ENCODE data around the gene GRID1. TPM values are rescaled to one million over a fixed set of nuclear protein-coding genes. Genes with fewer than 3 reads are reported as not detected.

Gene GRID1
- total and polyA plus RNA-seq, 9 of the 15 experiments (the other 6 are each of a cell fraction or from before 2014, with no cell fraction given) = 0.01 to 7.2 (median 1.2) TPM

DNA sequence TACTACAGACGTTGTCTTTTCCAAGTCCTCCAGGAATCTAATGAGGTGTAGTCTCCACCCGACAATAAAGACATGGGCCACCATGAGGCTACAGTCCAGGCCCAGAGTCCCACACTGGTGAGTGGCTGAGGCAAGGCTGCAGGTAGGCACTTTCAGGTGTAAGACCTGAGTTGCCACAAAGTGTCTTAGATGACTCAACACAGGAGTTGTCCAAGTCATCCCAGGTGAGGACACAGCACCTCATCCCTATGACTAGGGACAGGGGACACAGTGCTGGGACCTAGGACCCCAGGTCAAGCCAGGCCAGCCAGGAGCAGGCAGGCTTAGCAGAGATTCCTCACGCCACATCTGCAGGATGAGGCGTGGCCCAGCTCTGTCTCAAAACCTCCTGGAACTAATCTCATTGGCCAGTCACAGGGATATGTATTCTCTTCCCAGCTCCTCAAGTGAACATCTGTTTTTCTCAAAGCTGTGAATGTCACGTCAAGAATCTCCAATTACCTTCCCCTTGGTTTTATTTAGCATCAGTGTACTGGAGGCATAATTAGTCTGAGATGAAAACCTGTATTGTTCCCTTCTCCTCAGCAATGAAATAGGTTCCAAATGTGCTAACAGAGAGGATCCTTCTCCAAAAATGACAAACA, 254.6 kb downstream of the GRID1 start (continued):
- no peak for TF ChIP-seq CEBPG (CRISPR knock-in tag; IDR thresholded peaks at IDR 0.05)
- no peak for TF ChIP-seq CEBPG (tag; conservative IDR thresholded peaks at IDR 0.05 in 1 of 2, IDR thresholded peaks at IDR 0.05 in 1 of 2)
- TF ChIP-seq BDP1 (IDR thresholded peaks at IDR 0.05; ENCODE audit: insufficient read depth, insufficient read length) = no peak
- TF ChIP-seq IFI16 (CRISPR knock-in tag; IDR thresholded peaks at IDR 0.05) = no peak
- no peak for TF ChIP-seq SMAD1 (IDR thresholded peaks at IDR 0.05; ENCODE audit: low read depth, low read length, partially characterized antibody)
- TF ChIP-seq ESRRB (CRISPR knock-in tag; IDR thresholded peaks at IDR 0.05; ENCODE audit: borderline replicate concordance) = no peak
- no peak for TF ChIP-seq MECOM (CRISPR knock-in tag; IDR thresholded peaks at IDR 0.05)
- no peak for TF ChIP-seq ETS2 (tag; IDR thresholded peaks at IDR 0.05; ENCODE audit: borderline replicate concordance, poor library complexity, severe bottlenecking)
- no peak for TF ChIP-seq CBX8 (IDR thresholded peaks at IDR 0.05; ENCODE audit: borderline replicate concordance, extremely low read depth, low read depth, low read length, poor library complexity, severe bottlenecking)
- no peak for TF ChIP-seq ZKSCAN8 (CRISPR knock-in tag; IDR thresholded peaks at IDR 0.05)

DNA sequence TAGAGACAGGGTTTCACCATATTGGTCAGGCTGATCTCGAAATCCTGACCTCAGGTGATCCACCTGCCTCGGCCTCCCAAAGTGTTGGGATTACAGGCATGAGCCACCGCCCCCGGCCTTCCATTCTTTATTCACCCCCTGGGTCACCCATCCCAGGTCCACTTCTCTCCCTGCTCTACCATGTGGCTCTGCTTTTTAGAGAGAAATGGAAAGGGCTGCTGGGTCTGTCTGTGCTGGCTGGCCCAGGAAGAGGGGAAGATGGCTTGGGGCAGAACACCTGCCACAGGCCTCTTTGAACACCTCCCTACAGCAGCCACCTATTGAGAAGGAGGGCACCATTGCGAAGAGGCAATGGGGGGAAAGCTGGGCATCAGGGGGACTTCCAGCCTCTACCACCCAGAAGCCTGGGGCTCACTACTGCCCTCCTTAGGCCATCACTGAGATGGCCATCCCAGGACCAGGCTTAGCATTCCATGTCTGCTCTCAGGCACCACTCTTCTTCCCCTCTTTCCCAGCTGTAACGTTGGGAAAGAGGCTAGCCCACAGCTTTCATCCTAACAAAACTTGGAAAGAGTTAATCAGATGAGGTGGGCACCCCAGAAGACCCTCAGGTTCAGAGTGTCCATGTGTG, 256.3 kb downstream of the GRID1 start:
- intact Hi-C loops (cut with micrococcal nuclease) = no loop called here
- Histone ChIP-seq H3K4me2 (ENCODE audit: insufficient read depth, low read length) (no peak overlapping the region), H3K4me3 (no peak overlapping the region), H3K27me3 (ENCODE audit: control insufficient read depth in 2 of 2, insufficient read depth in 2 of 2, low read length in 2 of 2) (no peaks in the 10 kb centered on the region; a peak in 1 of 5 replicates), H3K36me3 (ENCODE audit: control insufficient read depth, insufficient read depth, low read length) (no peaks in the 10 kb centered on the region), H3K4me1 (replicated peaks in 1 of 2; ENCODE audit: control insufficient read depth in 2 of 2, insufficient read depth in 2 of 2, low read length in 2 of 2) (no peaks in the 10 kb centered on the region), H3K79me2 (ENCODE audit: control insufficient read depth, insufficient read depth, low read length) (no peaks in the 10 kb centered on the region), H4K20me1 (replicated peaks; ENCODE audit: control insufficient read depth, insufficient read depth, low read length) (no peaks in the 10 kb centered on the region), H3K9ac (ENCODE audit: insufficient read depth in 1 of 2, low read depth in 2 of 2, low read length in 2 of 2) (no peak overlapping the region), H2AFZ (ENCODE audit: low read depth, low read length) (no peak overlapping the region), H3K27ac (ENCODE audit: extremely low read depth, low read depth, low read length) (no peak overlapping the region), H3K9me1 (ENCODE audit: control insufficient read depth, insufficient read depth, low read length) (no peaks in the 10 kb centered on the region), H3K9me3 (replicated peaks; ENCODE audit: control insufficient read depth, insufficient read depth, low read depth, low read length) (no peaks in the 10 kb centered on the region)
- peak; percentile 14 to 46 (median 34) for DNase-seq (ENCODE audit: extremely low read depth in 1 of 4, low spot score in 3 of 4)
- peak; percentile 78 for ATAC-seq
- CTCF ChIA-PET (ENCODE audit: low intra/inter-chr PET ratio) = no interaction called here
- no TSS peak for BruUV-seq (replicated peaks)
- WGBS (ENCODE audit: insufficient coverage, low coverage, missing lambda C conversion rate) = 0% methylated on average over 1 of the region's 6 CpGs
- no peak for FAIRE-seq
- POLR2A ChIA-PET = no interaction called here
- peak in 1 of 2 experiments; percentile 9; a peak in 1 of 4 replicates for TF ChIP-seq RAD21 (CRISPR knock-in tag; conservative IDR thresholded peaks at IDR 0.05 in 1 of 2, IDR thresholded peaks at IDR 0.05 in 1 of 2)
- peak; percentile 16 to 54 (median 43); a peak in 3 of 6 replicates for TF ChIP-seq CTCF (IDR thresholded peaks at IDR 0.05 in 2 of 3, conservative IDR thresholded peaks at IDR 0.05 in 1 of 3; ENCODE audit: insufficient read depth in 2 of 3, low read depth in 1 of 3, low read length in 3 of 3)
- TF ChIP-seq ZNF589 (CRISPR knock-in tag; IDR thresholded peaks at IDR 0.05; ENCODE audit: low read depth) = no peak
- no peak for TF ChIP-seq FOXA3 (CRISPR knock-in tag; conservative IDR thresholded peaks at IDR 0.05 in 1 of 2, IDR thresholded peaks at IDR 0.05 in 1 of 2)
- in situ Hi-C loops (cut with MboI) = no loop called here
